Activated naive CD4-positive, alpha-beta T cell treated with anti-CD3 and anti-CD28 coated beads, Interleukin-2, amount 50 U/mL, for 24 hours (primary cell): Measurements from ENCODE around the gene S100A1.
"Not testable (repeated sequence)": the region's sequence is repeated elsewhere in the genome, so short reads cannot be mapped to it uniquely, and the experiment has no call there.

ENCODE experiments used
- H3K27ac Mint-ChIP-seq: one replicate; pipeline ENCODE4 v1.8.0; 2021; ENCODE audit warnings: mild to moderate bottlenecking, mixed read lengths
- H3K27me3 Mint-ChIP-seq: one replicate; pipeline ENCODE4 v1.8.0; 2021; ENCODE audit warnings: mixed read lengths
- H3K36me3 Mint-ChIP-seq: one replicate; pipeline ENCODE4 v1.8.0; 2021; ENCODE audit warnings: mixed read lengths
- H3K4me1 Mint-ChIP-seq: one replicate; pipeline ENCODE4 v1.8.0; 2021; ENCODE audit warnings: mixed read lengths
- H3K4me3 Mint-ChIP-seq: one replicate; pipeline ENCODE4 v1.8.0; 2021; ENCODE audit warnings: mild to moderate bottlenecking, mixed read lengths
- H3K9me3 Mint-ChIP-seq: one replicate; pipeline ENCODE4 v1.8.0; 2021; ENCODE audit warnings: mixed read lengths

Gene S100A1

GRCh38 chr1:153635872-153636271, 7.6 kb downstream of the S100A1 start:
- H3K27ac Mint-ChIP-seq: peak overlapping the region; percentile 41
- peak overlapping the region; percentile 91 for H3K4me3 Mint-ChIP-seq
- H3K36me3 Mint-ChIP-seq: peaks cover 12% of the 10 kb centered on the region
- peaks cover 45% of the 10 kb centered on the region for H3K4me1 Mint-ChIP-seq
- H3K9me3 Mint-ChIP-seq: no peaks in the 10 kb centered on the region
- no peaks in the 10 kb centered on the region for H3K27me3 Mint-ChIP-seq

GRCh38 chr1:153636312-153636711, 8.1 kb downstream of the S100A1 start:
- peaks cover 47% of the 10 kb centered on the region for H3K4me1 Mint-ChIP-seq
- H3K9me3 Mint-ChIP-seq: no peaks in the 10 kb centered on the region
- H3K27ac Mint-ChIP-seq: peak overlapping the region; percentile 95
- peak overlapping the region; percentile 91 for H3K4me3 Mint-ChIP-seq
- peaks cover 14% of the 10 kb centered on the region for H3K36me3 Mint-ChIP-seq
- H3K27me3 Mint-ChIP-seq: no peaks in the 10 kb centered on the region

GRCh38 chr1:153638261-153638660, 10.0 kb downstream of the S100A1 start:
- peaks cover 47% of the 10 kb centered on the region for H3K4me1 Mint-ChIP-seq
- H3K27ac Mint-ChIP-seq: no peak overlapping the region
- peaks cover 20% of the 10 kb centered on the region for H3K36me3 Mint-ChIP-seq
- no peaks in the 10 kb centered on the region for H3K9me3 Mint-ChIP-seq
- no peak overlapping the region for H3K4me3 Mint-ChIP-seq
- no peaks in the 10 kb centered on the region for H3K27me3 Mint-ChIP-seq

DNA sequence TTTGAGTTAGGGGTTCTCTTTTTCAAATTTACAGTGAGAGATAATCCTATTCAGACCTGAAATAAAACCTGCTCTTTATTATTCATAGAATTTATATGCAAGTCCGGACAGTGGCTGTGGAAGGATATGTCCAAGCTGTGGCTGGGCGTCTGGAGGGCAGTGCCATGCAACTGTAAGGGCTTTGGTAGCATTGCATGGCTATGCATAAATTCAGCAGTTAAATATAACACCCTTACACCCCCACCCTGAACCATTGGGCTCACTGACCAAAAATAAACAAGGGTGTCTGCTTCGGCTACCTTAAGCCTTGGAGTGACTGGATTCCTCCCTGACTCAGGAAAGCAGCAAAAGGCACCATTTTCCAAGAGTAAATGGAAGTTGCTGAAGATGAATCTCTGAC, 11.0 kb downstream of the S100A1 start:
- Mint-ChIP-seq H3K9me3 (no peaks in the 10 kb centered on the region), H3K4me1 (peaks cover 53% of the 10 kb centered on the region), H3K27ac (no peak overlapping the region), H3K36me3 (peaks cover 24% of the 10 kb centered on the region), H3K4me3 (no peak overlapping the region), H3K27me3 (no peaks in the 10 kb centered on the region)

GRCh38 chr1:153640213-153640612, 12.0 kb downstream of the S100A1 start:
- not testable (repeated sequence) for H3K9me3 Mint-ChIP-seq, H3K4me3 Mint-ChIP-seq, H3K27me3 Mint-ChIP-seq
- Mint-ChIP-seq H3K36me3 (peaks cover 27% of the 10 kb centered on the region), H3K4me1 (peaks cover 62% of the 10 kb centered on the region), H3K27ac (peak overlapping the region; percentile 62)

DNA sequence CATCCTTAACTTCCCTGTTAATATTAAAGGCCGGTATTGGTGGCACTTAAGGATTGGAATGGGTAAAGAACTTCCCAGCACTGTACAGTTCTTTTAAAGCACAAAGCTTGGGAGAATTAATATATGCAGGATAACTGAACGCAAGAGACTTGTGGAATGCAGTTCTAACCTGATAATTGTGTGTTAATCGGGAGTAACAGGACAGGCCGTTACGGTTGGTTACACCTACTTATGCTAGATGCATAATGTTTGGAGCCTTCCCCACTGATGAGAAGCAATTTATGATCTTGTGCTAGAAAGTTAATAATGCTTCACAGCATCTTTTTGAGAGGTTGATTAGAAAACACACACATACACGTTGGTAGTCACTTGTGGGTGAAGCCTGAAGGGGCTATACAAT, 12.6 kb downstream of the S100A1 start:
- Mint-ChIP-seq H3K4me1 (peaks cover 65% of the 10 kb centered on the region), H3K27ac (peak overlapping the region; percentile 17), H3K9me3 (no peaks in the 10 kb centered on the region), H3K27me3 (no peaks in the 10 kb centered on the region), H3K36me3 (peaks cover 34% of the 10 kb centered on the region), H3K4me3 (peak overlapping the region; percentile 30)

DNA sequence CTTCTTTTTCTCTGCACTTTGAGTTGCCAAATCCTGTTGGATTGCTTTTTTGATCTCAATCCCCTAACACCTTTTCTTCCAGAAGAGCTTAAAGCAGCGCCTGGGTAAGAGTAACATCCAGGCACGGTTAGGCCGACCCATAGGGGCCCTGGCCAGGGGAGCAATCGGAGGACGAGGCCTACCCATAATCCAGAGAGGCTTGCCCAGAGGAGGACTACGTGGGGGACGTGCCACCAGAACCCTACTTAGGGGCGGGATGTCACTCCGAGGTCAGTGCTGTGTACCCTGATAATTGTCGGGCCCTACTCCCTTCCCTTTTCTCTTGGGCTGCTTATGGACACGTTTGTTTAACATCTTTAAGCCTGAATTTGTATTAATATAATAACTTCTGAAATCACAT, 13.9 kb downstream of the S100A1 start:
- Mint-ChIP-seq H3K9me3 (no peaks in the 10 kb centered on the region), H3K27ac (no peak overlapping the region)

DNA sequence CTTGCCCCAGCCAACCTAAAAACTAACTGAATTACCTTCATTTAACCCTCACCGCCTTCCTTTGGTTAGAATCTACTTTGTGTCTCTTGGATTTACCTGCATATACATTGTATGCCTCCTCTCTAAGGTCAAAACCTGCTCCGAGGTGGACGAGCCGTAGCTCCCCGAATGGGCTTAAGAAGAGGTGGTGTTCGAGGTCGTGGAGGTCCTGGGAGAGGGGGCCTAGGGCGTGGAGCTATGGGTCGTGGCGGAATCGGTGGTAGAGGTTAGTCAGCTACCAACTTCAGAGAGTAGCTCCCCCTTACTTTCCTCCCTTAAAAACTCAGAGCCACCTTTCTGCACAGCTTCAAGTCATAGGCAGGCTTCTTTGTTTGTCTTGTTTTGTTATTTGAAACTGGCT, 14.9 kb downstream of the S100A1 start:
- peaks cover 35% of the 10 kb centered on the region for H3K36me3 Mint-ChIP-seq
- peaks cover 66% of the 10 kb centered on the region for H3K4me1 Mint-ChIP-seq
- H3K27ac Mint-ChIP-seq: peak overlapping the region; percentile 10
- no peak overlapping the region for H3K4me3 Mint-ChIP-seq
- H3K9me3 Mint-ChIP-seq: no peaks in the 10 kb centered on the region
- H3K27me3 Mint-ChIP-seq: no peaks in the 10 kb centered on the region

More for the DNA sequence above, 13.9 kb downstream of the S100A1 start:
- Mint-ChIP-seq H3K27me3 (no peaks in the 10 kb centered on the region), H3K36me3 (peaks cover 36% of the 10 kb centered on the region), H3K4me3 (no peak overlapping the region), H3K4me1 (peaks cover 65% of the 10 kb centered on the region)

- H3K9me3 Mint-ChIP-seq: no peaks in the 10 kb centered on the region
- no peaks in the 10 kb centered on the region for H3K27me3 Mint-ChIP-seq
- peak overlapping the region; percentile 80 for H3K27ac Mint-ChIP-seq
- H3K36me3 Mint-ChIP-seq: peaks cover 35% of the 10 kb centered on the region
- H3K4me1 Mint-ChIP-seq: peaks cover 73% of the 10 kb centered on the region
- H3K4me3 Mint-ChIP-seq: no peak overlapping the region
Measured at GRCh38 chr1:153643816-153644215, 15.6 kb downstream of the S100A1 start.

DNA sequence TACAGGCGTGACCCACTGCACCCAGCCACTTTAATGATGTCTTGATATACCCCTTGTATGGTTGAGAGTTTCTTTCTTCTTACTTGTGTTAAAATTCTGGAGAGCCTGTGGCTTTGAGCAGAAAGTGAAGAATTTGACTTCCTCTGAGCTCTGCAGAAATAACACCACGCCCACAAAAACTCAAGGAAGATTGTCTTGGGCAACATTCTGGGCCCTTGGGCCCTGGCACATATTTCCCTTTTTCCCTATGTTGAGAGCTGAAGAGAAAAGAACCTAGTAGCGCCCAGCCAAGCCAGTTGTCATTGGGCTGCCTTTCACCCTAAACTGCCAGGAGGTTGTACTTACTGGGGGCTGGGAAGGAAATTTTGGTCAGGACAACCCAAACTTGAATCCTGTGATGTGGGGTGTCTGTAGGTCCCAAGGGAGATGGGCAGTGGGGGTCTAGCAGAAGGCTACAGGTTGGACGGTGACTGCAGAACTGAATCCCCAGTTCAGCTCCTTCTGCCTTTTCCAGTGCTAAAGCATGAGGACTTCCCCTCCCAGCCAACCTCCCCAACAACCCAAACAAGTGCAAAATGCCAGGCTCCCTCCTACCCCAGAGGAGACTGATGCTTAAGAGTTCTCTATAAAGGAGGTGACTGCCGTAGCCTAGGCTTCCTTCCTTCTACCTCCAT, 18.6 kb downstream of the S100A1 start:
- peaks cover 31% of the 10 kb centered on the region for H3K36me3 Mint-ChIP-seq
- H3K9me3 Mint-ChIP-seq: no peaks in the 10 kb centered on the region
- H3K4me3 Mint-ChIP-seq: no peak overlapping the region
- H3K4me1 Mint-ChIP-seq: peaks cover 78% of the 10 kb centered on the region
- H3K27me3 Mint-ChIP-seq: no peaks in the 10 kb centered on the region
- H3K27ac Mint-ChIP-seq: peak overlapping the region; percentile 56

DNA sequence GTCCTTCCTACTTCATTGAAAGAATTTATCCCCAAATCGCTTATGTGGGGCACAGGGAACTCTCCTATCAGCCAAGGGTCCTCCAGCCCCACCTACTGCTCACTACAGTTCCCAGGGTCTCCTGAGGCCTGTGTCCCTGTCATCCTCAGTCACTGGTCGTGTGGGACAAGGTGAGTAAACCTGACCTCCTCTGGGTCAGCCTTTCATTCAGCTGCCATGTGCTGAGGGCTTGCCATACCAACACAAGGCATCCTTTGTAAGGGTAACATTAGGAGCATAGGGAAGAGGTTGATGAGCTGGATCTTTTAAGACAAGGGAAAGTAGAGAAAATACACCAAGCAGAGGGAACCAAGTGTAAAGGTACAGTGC, 19.1 kb downstream of the S100A1 start:
- peak overlapping the region; percentile 56 for H3K27ac Mint-ChIP-seq
- H3K9me3 Mint-ChIP-seq: no peaks in the 10 kb centered on the region
- H3K36me3 Mint-ChIP-seq: peaks cover 29% of the 10 kb centered on the region
- no peak overlapping the region for H3K4me3 Mint-ChIP-seq
- no peaks in the 10 kb centered on the region for H3K27me3 Mint-ChIP-seq
- peaks cover 74% of the 10 kb centered on the region for H3K4me1 Mint-ChIP-seq

GRCh38 chr1:153648000-153648643, 19.9 kb downstream of the S100A1 start:
- H3K27me3 Mint-ChIP-seq: no peaks in the 10 kb centered on the region
- peaks cover 70% of the 10 kb centered on the region for H3K4me1 Mint-ChIP-seq
- peaks cover 27% of the 10 kb centered on the region for H3K36me3 Mint-ChIP-seq
- no peak overlapping the region for H3K4me3 Mint-ChIP-seq
- no peaks in the 10 kb centered on the region for H3K9me3 Mint-ChIP-seq
- peak overlapping the region; percentile 46 for H3K27ac Mint-ChIP-seq

DNA sequence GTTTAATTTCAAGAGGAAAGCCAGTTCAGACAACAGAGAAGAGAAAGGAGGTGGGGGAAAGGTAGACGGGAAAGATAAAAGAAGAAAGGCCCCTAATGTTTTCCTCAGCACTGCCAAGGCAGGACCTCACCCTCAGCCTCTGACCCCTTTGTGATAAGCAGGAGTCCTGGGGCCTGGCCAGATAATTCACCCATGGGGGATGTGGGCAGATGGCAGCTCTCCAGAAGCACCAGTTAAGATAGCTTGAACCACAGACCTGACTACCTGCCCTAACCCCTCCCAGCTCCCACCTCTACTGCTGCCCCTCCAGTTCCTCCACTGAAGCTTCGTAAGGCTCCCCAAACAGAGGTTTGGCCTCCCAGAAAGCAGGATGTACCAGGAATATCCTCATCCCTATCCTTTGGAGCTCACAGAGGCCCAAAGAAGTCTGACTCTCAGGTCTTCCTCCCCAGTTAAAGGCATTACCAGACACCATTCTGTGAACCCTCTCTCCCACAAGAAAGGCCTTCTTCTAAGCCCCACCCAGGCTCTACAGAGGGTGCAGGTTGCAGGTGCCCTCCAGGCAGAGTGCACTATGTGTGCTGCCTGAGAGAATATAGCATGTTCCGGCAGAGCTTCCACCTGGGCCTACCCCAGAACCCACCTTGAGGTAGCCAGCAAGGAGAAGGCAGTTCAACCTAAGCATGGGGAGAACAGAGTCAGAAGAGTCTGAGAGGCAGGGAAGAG, 21.1 kb downstream of the S100A1 start:
- Mint-ChIP-seq H3K4me1 (peaks cover 59% of the 10 kb centered on the region), H3K4me3 (peak overlapping the region; percentile 59), H3K36me3 (peaks cover 21% of the 10 kb centered on the region), H3K9me3 (no peaks in the 10 kb centered on the region), H3K27me3 (no peaks in the 10 kb centered on the region), H3K27ac (peak overlapping the region; percentile 93)

GRCh38 chr1:153649863-153650235, 21.6 kb downstream of the S100A1 start:
- Mint-ChIP-seq H3K9me3 (no peaks in the 10 kb centered on the region), H3K4me3 (peak overlapping the region; percentile 59), H3K4me1 (peaks cover 53% of the 10 kb centered on the region), H3K27me3 (no peaks in the 10 kb centered on the region), H3K27ac (peak overlapping the region; percentile 93), H3K36me3 (peaks cover 17% of the 10 kb centered on the region)

DNA sequence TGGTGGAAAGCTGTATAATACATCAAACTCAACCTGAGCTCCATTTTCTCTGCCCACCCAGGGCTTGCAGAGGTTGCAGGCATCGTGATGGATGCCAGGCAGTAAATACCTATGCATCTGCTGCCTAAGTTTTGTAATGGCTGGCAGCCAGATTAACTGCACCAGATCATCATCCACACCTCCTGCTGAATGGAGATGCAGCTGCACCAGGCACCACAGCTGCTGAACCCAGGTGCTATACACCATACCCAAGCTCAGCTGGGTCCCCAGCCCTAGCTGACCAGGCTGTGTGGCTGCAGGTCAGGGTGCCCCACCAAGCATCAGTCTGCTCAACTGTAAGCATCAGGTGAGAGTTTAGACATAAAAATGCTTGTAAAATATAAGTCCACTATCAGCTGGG, 23.5 kb downstream of the S100A1 start:
- peaks cover 34% of the 10 kb centered on the region for H3K4me1 Mint-ChIP-seq
- H3K27me3 Mint-ChIP-seq: no peaks in the 10 kb centered on the region
- H3K4me3 Mint-ChIP-seq: no peak overlapping the region
- no peaks in the 10 kb centered on the region for H3K9me3 Mint-ChIP-seq
- no peak overlapping the region for H3K27ac Mint-ChIP-seq
- peaks cover 2% of the 10 kb centered on the region for H3K36me3 Mint-ChIP-seq

DNA sequence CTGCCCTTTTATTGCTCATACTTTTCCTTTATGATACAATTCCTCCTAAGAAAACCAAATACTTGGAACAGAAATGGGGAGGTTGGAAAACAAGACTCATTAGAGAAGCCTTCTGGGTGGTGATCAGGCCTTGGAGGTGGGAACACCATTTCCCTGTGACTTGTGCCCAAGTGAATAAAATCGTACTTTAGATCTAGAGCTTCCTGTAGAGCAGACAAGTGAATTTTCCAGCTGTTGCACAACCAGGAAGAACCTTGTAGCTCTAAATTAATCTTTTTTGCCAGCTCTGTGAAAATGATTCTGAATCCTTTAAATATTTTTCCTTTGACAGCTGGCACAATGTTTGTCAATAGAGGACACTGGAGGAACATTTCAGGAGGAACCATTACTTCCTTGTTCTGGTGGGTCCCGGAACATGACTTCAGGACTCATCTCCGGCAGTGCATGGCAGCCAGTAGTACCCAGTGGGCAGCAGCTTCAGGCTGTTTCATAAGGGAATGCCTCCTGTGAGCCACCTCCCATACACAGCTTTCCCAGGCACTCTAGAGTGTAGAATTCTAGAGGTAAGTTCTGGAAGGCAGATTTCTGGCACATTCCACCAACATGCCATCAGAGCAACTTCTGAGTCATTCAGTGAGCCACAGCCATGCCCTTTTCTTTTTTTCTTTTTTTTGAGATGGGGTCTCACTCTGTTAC, 24.7 kb downstream of the S100A1 start:
- Mint-ChIP-seq H3K36me3 (no peaks in the 10 kb centered on the region), H3K4me3 (no peak overlapping the region), H3K4me1 (peaks cover 24% of the 10 kb centered on the region), H3K27me3 (no peaks in the 10 kb centered on the region), H3K9me3 (no peaks in the 10 kb centered on the region), H3K27ac (no peak overlapping the region)
